Measurements from ENCODE around the gene FXR2. TPM values are rescaled to one million over a fixed set of nuclear protein-coding genes. Genes with fewer than 3 reads are reported as not detected.

FXR2 gene
- total RNA-seq, 1 donor from 2014 or later, result 46.5 TPM

GRCh38 chr17:7591596-7591995 lies 23.1 kb downstream of the FXR2 start:
- no peak for DNase-seq (ENCODE audit: low spot score)
- intact Hi-C loops (cut with DNase I), result no loop called here
- no peak for ATAC-seq

GRCh38 chr17:7590743-7591142 lies 24.0 kb downstream of the FXR2 start:
- DNase-seq (ENCODE audit: low spot score) (no peak), ATAC-seq (no peak)
- intact Hi-C loops (cut with DNase I), result no loop called here

- DNase-seq (ENCODE audit: low spot score) (no peak), ATAC-seq (peak; percentile 6)
- intact Hi-C loops (cut with DNase I), result no loop called here
These were observed 24.6 kb downstream of the FXR2 start, which contains the start of gene SOX15 for GRCh38 chr17:7589891-7590691. TSS of gene SOX15 (minus strand) at chr17:7590094. CDS start at chr17:7589676, 418 bp downstream.

- intact Hi-C loops (cut with DNase I), result no loop called here
- ATAC-seq, result peak; percentile 92
- peak; percentile 92 for DNase-seq (ENCODE audit: low spot score)
These were observed 25.4 kb downstream of the FXR2 start for GRCh38 chr17:7589204-7589868.

GRCh38 chr17:7588553-7589203 lies 26.0 kb downstream of the FXR2 start:
- intact Hi-C loops (cut with DNase I), result no loop called here
- ATAC-seq, result peak; percentile 31
- no peak for DNase-seq (ENCODE audit: low spot score)

- ATAC-seq (no peak), DNase-seq (ENCODE audit: low spot score) (no peak)
- intact Hi-C loops (cut with DNase I), result no loop called here
These were observed 27.1 kb downstream of the FXR2 start for GRCh38 chr17:7587420-7588151.

- ATAC-seq (no peak), DNase-seq (ENCODE audit: low spot score) (no peak)
- intact Hi-C loops (cut with DNase I), result no loop called here
These were observed 27.9 kb downstream of the FXR2 start for GRCh38 chr17:7586673-7587419.

- DNase-seq (ENCODE audit: low spot score) (peak; percentile 98), ATAC-seq (peak; percentile 91)
- intact Hi-C loops (cut with DNase I), result no loop called here
These were observed 31.2 kb downstream of the FXR2 start, which contains the start of gene MPDU1 for GRCh38 chr17:7583253-7584109. TSS of gene MPDU1 (plus strand) at chr17:7583852. CDS start at chr17:7583863, 11 bp downstream.

- ATAC-seq (no peak), DNase-seq (ENCODE audit: low spot score) (peak; percentile 80)
- intact Hi-C loops (cut with DNase I), result no loop called here
These were observed 32.1 kb downstream of the FXR2 start for GRCh38 chr17:7582396-7583252.

- DNase-seq (ENCODE audit: low spot score) (no peak), ATAC-seq (no peak)
These were observed 33.8 kb downstream of the FXR2 start for GRCh38 chr17:7580604-7581575.

GRCh38 chr17:7579834-7580603 lies 34.7 kb downstream of the FXR2 start:
- ATAC-seq (no peak), DNase-seq (ENCODE audit: low spot score) (no peak)
- intact Hi-C loops (cut with DNase I), result no loop called here

More at GRCh38 chr17:7580604-7581575, 33.8 kb downstream of the FXR2 start:
- intact Hi-C loops (cut with DNase I), result no loop called here

- ATAC-seq (peak; percentile 60), DNase-seq (ENCODE audit: low spot score) (peak; percentile 78)
- intact Hi-C loops (cut with DNase I), result no loop called here
These were observed 35.5 kb downstream of the FXR2 start, which contains the start of gene CD68 for GRCh38 chr17:7579001-7579833. TSS of gene CD68 (plus strand) at chr17:7579638. CDS start at chr17:7579678, 40 bp downstream.

GRCh38 chr17:7577327-7578199 lies 37.1 kb downstream of the FXR2 start:
- no peak for DNase-seq (ENCODE audit: low spot score)
- intact Hi-C loops (cut with DNase I), result no loop called here
- no peak for ATAC-seq
